Measurements from ENCODE around the gene WDR90. TPM values are rescaled to one million over a fixed set of nuclear protein-coding genes. Genes with fewer than 3 reads are reported as not detected.

The WDR90 gene
- polyA plus RNA-seq, 2 of the 4 experiments (the other 2 are of a cell fraction) = 6.5 to 30.7 TPM

- no peak overlapping the region for H3K4me3 ChIP-seq
- FAIRE-seq = no peak
- ATAC-seq = no peak
- 93% methylated on average over 29 of the region's 37 CpGs for WGBS (ENCODE audit: missing lambda C conversion rate)
- POLR2A ChIA-PET = no interaction called here
- H3K4me1 ChIP-seq = peaks cover 51% of the 10 kb centered on the region
- no peak overlapping the region for H3K4me2 ChIP-seq
- no peak for DNase-seq (ENCODE audit: low read depth in 1 of 2, low spot score in 1 of 2)
- no peak for TF ChIP-seq POLR2A (IDR thresholded peaks at IDR 0.05; ENCODE audit: low read length)
- TF ChIP-seq SMC3 (IDR thresholded peaks at IDR 0.05) = no peak
- no peak for TF ChIP-seq MYC (IDR thresholded peaks at IDR 0.05; ENCODE audit: borderline replicate concordance, low read length)
- no peak for TF ChIP-seq BCL3 (IDR thresholded peaks at IDR 0.05)
- TF ChIP-seq RFX5 (IDR thresholded peaks at IDR 0.05) = no peak
- TF ChIP-seq HEYL (CRISPR knock-in tag; IDR thresholded peaks at IDR 0.05) = no peak
- TF ChIP-seq TP53 (CRISPR knock-in tag; IDR thresholded peaks at IDR 0.05) = no peak
- CTCF ChIA-PET = interaction anchor here (0.6 to 2.0 kb wide), 8 partner anchors 18 to 559 kb away, joined by 3 to 8 read pairs (median 4); no protein-coding TSS in a partner anchor
- H3K27ac ChIP-seq = peak overlapping the region in 1 of 2 experiments; percentile 87; a peak in 2 of 6 replicates
- H3K9me3 ChIP-seq = no peaks in the 10 kb centered on the region
Measured at GRCh38 chr16:625117-625976, 23.8 kb upstream of the WDR90 start.

- FAIRE-seq (no peak), ATAC-seq (no peak), DNase-seq (ENCODE audit: low read depth in 1 of 2, low spot score in 1 of 2) (no peak)
- H3K9me3 ChIP-seq = no peaks in the 10 kb centered on the region
- ChIA-PET POLR2A (no interaction called here), CTCF (interaction anchor here (0.6 to 2.0 kb wide), 8 partner anchors 19 to 560 kb away, joined by 3 to 8 read pairs (median 4); no protein-coding TSS in a partner anchor)
- no peak overlapping the region for H3K4me3 ChIP-seq
- peaks cover 57% of the 10 kb centered on the region for H3K4me1 ChIP-seq
- H3K4me2 ChIP-seq = peak overlapping the region; percentile 70
- H3K27ac ChIP-seq = peak overlapping the region; percentile 59 to 87
- WGBS (ENCODE audit: missing lambda C conversion rate) = 82% methylated on average over 20 of the region's 35 CpGs
- no peak for TF ChIP-seq ATOH8 (CRISPR knock-in tag; IDR thresholded peaks at IDR 0.05; ENCODE audit: low read depth)
- TF ChIP-seq MAZ (IDR thresholded peaks at IDR 0.05; ENCODE audit: borderline replicate concordance, low read depth, low read length) = no peak
Measured at GRCh38 chr16:625977-626765, 23.0 kb upstream of the WDR90 start.

DNA sequence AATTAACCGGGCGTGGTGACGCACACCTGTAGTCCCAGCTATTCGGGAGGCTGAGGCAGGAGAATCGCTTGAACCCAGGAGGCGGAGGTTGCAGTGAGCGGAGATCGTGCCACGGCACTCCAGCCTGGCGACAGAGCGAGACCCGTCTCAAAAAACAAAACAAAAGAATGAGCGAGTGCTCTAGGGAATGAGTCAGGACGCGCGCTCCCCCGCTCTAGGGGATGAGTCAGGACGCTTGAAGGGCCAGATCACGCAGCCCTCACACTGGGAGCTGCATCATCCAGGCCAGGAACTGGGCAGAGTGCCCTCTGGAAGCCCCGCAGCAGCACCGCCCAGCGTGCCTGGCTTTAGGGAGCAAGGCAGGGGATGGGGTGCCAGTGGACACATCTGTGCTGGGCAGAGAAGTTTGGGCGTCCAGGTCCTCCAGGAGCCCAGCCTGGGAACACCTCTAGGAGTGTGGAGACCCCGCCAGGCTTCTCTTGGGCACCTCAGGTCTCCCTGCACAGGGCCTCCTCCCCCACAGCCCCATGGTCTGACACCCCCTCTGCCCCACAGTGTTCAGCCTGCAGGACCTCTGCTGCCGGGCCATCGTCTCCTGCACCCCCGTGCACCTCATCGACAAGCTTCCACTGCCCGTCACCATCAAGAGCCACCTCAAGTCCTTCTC, 22.2 kb upstream of the WDR90 start:
- Histone ChIP-seq H3K27ac (peak overlapping the region; percentile 63 to 87), H3K4me3 (peak overlapping the region; percentile 15; the same call in 1 of the 3 replicates), H3K9me3 (no peaks in the 10 kb centered on the region), H3K4me2 (peak overlapping the region; percentile 70), H3K4me1 (peaks cover 53% of the 10 kb centered on the region)
- FAIRE-seq (no peak), ATAC-seq (peak; percentile 85 to 90), DNase-seq (ENCODE audit: low read depth in 1 of 2, low spot score in 1 of 2) (peak; percentile 92 to 97)
- WGBS (ENCODE audit: missing lambda C conversion rate) = 34% methylated on average over 27 of the region's 29 CpGs
- POLR2A ChIA-PET = interaction anchor here (1.2 to 1.7 kb wide), 3 partner anchors 9 to 53 kb away, joined by 3 to 11 read pairs (median 4); partner anchors contain the start of genes METTL26, RAB40C and STUB1
- CTCF ChIA-PET = interaction anchor here (0.6 to 2.3 kb wide), 10 partner anchors 9 to 70 kb away, joined by 3 to 6 read pairs (median 4); partner anchors contain the start of gene METTL26
- no peak for TF ChIP-seq ZFP36 (IDR thresholded peaks at IDR 0.05; ENCODE audit: borderline replicate concordance, partially characterized antibody)
- TF ChIP-seq POLR2A (IDR thresholded peaks at IDR 0.05; ENCODE audit: low read length) = no peak
- no peak for TF ChIP-seq SREBF2 (IDR thresholded peaks at IDR 0.05)
- TF ChIP-seq GATA3 (IDR thresholded peaks at IDR 0.05; ENCODE audit: borderline replicate concordance) = peak; percentile 51; the same call in 1 of the 2 replicates
- peak; percentile 72 for TF ChIP-seq FOSL2 (IDR thresholded peaks at IDR 0.05)
- TF ChIP-seq FOSL2 (CRISPR knock-in tag; IDR thresholded peaks at IDR 0.05) = peak; percentile 96
- TF ChIP-seq, protein P1, sequence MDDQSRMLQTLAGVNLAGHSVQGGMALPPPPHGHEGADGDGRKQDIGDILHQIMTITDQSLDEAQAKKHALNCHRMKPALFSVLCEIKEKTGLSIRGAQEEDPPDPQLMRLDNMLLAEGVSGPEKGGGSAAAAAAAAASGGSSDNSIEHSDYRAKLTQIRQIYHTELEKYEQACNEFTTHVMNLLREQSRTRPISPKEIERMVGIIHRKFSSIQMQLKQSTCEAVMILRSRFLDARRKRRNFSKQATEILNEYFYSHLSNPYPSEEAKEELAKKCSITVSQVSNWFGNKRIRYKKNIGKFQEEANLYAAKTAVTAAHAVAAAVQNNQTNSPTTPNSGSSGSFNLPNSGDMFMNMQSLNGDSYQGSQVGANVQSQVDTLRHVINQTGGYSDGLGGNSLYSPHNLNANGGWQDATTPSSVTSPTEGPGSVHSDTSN (IDR thresholded peaks at IDR 0.05) = no peak
- peak; percentile 48 for TF ChIP-seq MAFK (IDR thresholded peaks at IDR 0.05; ENCODE audit: partially characterized antibody)
- TF ChIP-seq HES2 (IDR thresholded peaks at IDR 0.05) = no peak
- no peak for TF ChIP-seq RNF2 (IDR thresholded peaks at IDR 0.05; ENCODE audit: borderline replicate concordance, low read depth)
- no peak for TF ChIP-seq CHD4 (IDR thresholded peaks at IDR 0.05; ENCODE audit: borderline replicate concordance)
- TF ChIP-seq JUN (IDR thresholded peaks at IDR 0.05) = peak in 1 of 2 experiments; percentile 25; a peak in 1 of 5 replicates
- no peak for TF ChIP-seq CBX8 (IDR thresholded peaks at IDR 0.05)
- no peak for TF ChIP-seq CHD2 (IDR thresholded peaks at IDR 0.05; ENCODE audit: low read length, partially characterized antibody)
- no peak for TF ChIP-seq POLR2AphosphoS2 (conservative IDR thresholded peaks at IDR 0.05; ENCODE audit: low read length)
- TF ChIP-seq, protein P2, sequence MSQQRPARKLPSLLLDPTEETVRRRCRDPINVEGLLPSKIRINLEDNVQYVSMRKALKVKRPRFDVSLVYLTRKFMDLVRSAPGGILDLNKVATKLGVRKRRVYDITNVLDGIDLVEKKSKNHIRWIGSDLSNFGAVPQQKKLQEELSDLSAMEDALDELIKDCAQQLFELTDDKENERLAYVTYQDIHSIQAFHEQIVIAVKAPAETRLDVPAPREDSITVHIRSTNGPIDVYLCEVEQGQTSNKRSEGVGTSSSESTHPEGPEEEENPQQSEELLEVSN (IDR thresholded peaks at IDR 0.05; ENCODE audit: borderline replicate concordance, low read depth) = no peak
- no peak for TF ChIP-seq CEBPB (IDR thresholded peaks at IDR 0.05)
- TF ChIP-seq FOXS1 (CRISPR knock-in tag; IDR thresholded peaks at IDR 0.05) = no peak
- TF ChIP-seq RFX5 (IDR thresholded peaks at IDR 0.05) = no peak
- no peak for TF ChIP-seq HEYL (CRISPR knock-in tag; IDR thresholded peaks at IDR 0.05)
- TF ChIP-seq ESRRA (IDR thresholded peaks at IDR 0.05; ENCODE audit: borderline replicate concordance, low read length) = no peak
- no peak for TF ChIP-seq SMC3 (IDR thresholded peaks at IDR 0.05)
